H1 (cell line): Measurements from ENCODE around the gene ZNF512B.

ENCODE experiments used
- BACH1 ChIP-seq: IDR thresholded peaks from 2 replicates; pipeline ENCODE4 v1.6.1; 2012; ENCODE audit warnings: low read length, improper control_type of control experiment
- CTCF ChIP-seq, 3 experiments: IDR thresholded peaks; 1 replicate in 2 of 3; 2 replicates in 1 of 3; pipeline versions ENCODE4 v1.5.1 to v1.6.1; 2011; ENCODE audit warnings: low read length in 3 of 3, mild to moderate bottlenecking in 3 of 3, inconsistent platforms in 2 of 3, low read depth in 1 of 3, moderate library complexity in 1 of 3; ENCODE audit not compliant: insufficient read depth in 1 of 3; ENCODE audit errors: control extremely low read depth in 1 of 3
- POLR2A ChIP-seq, 2 experiments: IDR thresholded peaks; 1 replicate in 1 of 2; 2 replicates in 1 of 2; pipeline ENCODE4 v1.6.1; 2011; ENCODE audit warnings: low read depth in 2 of 2, low read length in 2 of 2, mild to moderate bottlenecking in 2 of 2; ENCODE audit errors: control extremely low read depth in 1 of 2
- POLR2AphosphoS5 ChIP-seq: IDR thresholded peaks from 2 replicates; pipeline ENCODE4 v1.6.1; 2011; ENCODE audit warnings: low read depth, low read length

GRCh38 chr20:63963348-63963741 is 6.4 kb downstream of the ZNF512B start:
- no peak for TF ChIP-seq CTCF (IDR thresholded peaks at IDR 0.05; ENCODE audit: control extremely low read depth in 1 of 3, insufficient read depth in 1 of 3, low read depth in 1 of 3, low read length in 3 of 3)
- TF ChIP-seq POLR2A (IDR thresholded peaks at IDR 0.05; ENCODE audit: control extremely low read depth in 1 of 2, low read depth in 2 of 2, low read length in 2 of 2) = no peak
- no peak for TF ChIP-seq POLR2AphosphoS5
- no peak for TF ChIP-seq BACH1
